D721Med (cell line): ENCODE measurements around the gene B4GALNT4.
A peak's percentile ranks its signal among the peaks of the same experiment; 100 is the strongest.
"Not testable (repeated sequence)": the region's sequence is repeated elsewhere in the genome, so short reads cannot be mapped to it uniquely, and the experiment has no call there.

Experiments
- DNase-seq: peaks from one replicate; pipeline ENCODE4 v3.0.0; 2011; ENCODE audit warnings: low spot score; ENCODE audit not compliant: insufficient read length
- FAIRE-seq: peaks from 2 replicates; lab custom pipeline; 2011; peaks lifted over from hg19 to GRCh38; lab: Jason Lieb, UNC
- TF ChIP-seq, protein P1 (sequence below): IDR thresholded peaks from 2 replicates; pipeline ENCODE4 v1.5.1; 2012; ENCODE audit warnings: mild to moderate bottlenecking, control low read depth; ENCODE audit not compliant: insufficient read depth; ENCODE audit errors: missing control alignments

B4GALNT4 gene

DNA sequence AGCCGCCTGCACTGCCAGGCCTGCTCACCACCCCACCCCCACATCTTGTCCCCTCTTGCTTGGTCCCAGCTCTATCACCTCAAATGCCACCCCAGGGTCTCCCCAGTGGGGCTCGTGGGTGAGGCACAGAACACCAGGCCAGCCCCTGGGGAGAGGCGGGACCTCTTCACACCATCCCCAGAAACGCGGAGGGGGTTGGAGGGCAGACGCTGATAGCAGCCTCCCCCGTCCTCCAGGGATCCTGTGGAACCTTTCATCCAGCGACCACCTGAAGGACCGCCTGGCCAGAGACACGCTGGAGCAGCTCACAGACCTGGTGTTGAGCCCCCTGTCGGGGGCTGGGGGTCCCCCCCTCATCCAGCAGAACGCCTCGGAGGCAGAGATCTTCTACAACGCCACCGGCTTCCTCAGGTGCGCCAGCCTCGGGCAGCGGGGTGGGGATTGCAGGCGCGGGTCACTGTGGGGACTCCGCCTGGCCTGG, 30.5 kb downstream of the B4GALNT4 start:
- DNase-seq (no peak), FAIRE-seq (no peak)
- TF ChIP-seq, protein P1, sequence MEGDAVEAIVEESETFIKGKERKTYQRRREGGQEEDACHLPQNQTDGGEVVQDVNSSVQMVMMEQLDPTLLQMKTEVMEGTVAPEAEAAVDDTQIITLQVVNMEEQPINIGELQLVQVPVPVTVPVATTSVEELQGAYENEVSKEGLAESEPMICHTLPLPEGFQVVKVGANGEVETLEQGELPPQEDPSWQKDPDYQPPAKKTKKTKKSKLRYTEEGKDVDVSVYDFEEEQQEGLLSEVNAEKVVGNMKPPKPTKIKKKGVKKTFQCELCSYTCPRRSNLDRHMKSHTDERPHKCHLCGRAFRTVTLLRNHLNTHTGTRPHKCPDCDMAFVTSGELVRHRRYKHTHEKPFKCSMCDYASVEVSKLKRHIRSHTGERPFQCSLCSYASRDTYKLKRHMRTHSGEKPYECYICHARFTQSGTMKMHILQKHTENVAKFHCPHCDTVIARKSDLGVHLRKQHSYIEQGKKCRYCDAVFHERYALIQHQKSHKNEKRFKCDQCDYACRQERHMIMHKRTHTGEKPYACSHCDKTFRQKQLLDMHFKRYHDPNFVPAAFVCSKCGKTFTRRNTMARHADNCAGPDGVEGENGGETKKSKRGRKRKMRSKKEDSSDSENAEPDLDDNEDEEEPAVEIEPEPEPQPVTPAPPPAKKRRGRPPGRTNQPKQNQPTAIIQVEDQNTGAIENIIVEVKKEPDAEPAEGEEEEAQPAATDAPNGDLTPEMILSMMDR: no peak

DNA sequence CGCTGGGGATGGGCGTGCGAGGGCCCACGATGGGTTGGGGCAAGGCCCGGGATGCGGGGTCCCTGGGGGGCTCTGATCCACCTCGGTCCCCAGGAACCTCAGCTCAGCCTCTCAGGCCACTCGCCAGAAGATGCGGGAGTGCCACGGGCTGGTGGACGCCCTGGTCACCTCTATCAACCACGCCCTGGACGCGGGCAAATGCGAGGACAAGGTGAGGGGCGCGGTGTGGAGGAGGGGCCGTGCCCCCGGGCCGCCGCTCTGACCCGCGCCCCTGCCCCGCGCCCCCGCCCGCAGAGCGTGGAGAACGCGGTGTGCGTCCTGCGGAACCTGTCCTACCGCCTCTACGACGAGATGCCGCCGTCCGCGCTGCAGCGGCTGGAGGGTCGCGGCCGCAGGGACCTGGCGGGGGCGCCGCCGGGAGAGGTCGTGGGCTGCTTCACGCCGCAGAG, 31.0 kb downstream of the B4GALNT4 start:
- FAIRE-seq: no peak
- TF ChIP-seq, protein P1: no peak
- DNase-seq: no peak

DNA sequence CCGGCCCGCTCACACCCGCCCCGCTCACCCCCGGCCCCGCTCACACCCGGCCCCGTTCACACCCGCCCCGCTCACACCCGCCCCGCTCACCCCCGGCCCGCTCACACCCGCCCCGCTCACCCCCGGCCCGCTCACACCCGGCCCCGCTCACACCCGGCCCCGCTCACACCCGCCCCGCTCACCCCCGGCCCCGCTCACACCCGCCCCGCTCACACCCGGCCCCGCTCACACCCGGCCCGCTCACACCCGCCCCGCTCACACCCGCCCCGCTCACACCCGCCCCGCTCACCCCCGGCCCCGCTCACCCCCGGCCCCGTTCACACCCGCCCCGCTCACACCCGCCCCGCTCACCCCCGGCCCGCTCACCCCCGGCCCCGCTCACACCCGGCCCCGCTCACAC, 31.9 kb downstream of the B4GALNT4 start:
- DNase-seq, FAIRE-seq: not testable (repeated sequence)

DNA sequence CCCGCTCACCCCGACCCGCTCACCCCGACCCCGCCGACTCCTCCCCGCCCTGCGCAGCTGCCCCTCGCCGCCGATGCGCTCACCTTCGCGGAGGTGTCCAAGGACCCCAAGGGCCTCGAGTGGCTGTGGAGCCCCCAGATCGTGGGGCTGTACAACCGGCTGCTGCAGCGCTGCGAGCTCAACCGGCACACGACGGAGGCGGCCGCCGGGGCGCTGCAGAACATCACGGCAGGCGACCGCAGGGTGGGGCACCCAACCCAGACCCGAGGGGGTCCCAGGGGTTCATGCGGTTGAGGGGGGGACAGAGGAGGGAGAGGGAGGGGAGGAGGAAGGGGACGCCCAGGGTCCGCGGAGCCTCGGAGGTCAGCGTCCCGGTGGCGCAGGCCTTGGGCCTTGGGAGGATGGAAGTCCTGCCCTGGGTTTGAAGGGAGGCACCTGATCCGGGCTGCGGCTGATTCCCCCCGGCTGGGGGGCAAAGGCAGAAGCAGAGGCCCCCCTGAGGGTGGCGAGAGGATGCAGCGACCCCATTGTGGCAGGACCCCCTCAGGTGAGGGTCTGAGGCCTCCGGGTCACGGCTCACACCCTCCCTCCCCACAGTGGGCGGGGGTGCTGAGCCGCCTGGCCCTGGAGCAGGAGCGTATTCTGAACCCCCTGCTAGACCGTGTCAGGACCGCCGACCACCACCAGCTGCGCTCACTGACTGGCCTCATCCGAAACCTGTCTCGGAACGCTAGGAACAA, 33.9 kb downstream of the B4GALNT4 start:
- TF ChIP-seq, protein P1: no peak
- DNase-seq (no peak), FAIRE-seq (no peak)

DNA sequence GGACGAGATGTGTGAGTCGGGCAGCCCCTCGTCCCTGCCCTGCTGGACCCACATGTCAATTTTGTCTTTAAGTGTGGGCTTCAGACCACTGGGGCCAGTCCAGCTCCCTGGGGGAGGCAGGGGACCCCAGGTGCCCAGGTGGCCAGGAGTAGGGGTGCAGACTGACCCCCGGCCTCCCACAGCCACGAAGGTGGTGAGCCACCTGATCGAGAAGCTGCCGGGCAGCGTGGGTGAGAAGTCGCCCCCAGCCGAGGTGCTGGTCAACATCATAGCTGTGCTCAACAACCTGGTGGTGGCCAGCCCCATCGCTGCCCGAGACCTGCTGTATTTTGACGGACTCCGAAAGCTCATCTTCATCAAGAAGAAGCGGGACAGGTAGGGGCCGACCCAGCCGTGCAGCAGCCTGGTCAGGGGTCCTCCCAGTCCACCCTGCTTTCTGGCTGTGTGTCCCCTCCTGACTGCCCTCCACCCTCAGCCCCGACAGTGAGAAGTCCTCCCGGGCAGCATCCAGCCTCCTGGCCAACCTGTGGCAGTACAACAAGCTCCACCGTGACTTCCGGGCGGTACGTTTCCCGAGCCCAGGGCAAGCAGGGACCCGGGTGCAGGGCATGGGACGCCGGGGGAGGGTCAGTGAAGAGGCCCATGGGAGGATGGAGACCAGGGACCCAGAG, 34.6 kb downstream of the B4GALNT4 start:
- TF ChIP-seq, protein P1: no peak
- DNase-seq (no peak), FAIRE-seq (no peak)

DNA sequence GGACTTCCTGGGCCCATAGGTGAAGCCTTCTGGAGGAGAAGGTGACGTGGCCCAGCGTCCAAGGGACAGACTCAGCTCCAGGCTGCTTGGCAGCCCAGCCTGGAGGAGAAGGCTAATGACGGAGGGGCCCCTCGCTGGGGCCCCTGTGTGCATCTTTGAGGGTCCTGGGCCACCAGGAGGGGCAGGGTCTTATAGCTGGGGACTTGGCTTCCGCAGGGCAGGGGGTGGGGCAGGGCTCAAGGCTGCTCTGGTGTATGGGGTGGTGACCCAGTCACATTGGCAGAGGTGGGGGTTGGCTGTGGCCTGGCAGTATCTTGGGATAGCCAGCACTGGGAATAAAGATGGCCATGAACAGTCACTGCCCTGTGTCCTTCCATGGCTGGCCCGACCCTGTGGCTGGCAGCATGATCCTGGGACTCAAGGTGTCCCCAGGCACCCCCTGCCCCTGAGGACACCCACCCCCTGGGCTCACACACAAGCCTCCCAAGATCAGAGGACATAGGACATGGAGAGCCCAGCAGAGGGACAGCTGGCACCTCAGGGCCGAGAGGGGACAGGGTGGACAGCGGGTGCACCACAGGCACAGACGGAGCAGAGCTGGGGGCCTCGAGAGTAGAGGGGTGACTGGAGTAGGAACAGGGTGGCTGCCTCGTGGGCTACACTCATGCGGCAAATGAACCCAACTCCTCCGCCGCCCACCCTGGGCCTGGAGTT, 35.4 kb downstream of the B4GALNT4 start:
- TF ChIP-seq, protein P1: no peak
- DNase-seq (no peak), FAIRE-seq (no peak)

DNA sequence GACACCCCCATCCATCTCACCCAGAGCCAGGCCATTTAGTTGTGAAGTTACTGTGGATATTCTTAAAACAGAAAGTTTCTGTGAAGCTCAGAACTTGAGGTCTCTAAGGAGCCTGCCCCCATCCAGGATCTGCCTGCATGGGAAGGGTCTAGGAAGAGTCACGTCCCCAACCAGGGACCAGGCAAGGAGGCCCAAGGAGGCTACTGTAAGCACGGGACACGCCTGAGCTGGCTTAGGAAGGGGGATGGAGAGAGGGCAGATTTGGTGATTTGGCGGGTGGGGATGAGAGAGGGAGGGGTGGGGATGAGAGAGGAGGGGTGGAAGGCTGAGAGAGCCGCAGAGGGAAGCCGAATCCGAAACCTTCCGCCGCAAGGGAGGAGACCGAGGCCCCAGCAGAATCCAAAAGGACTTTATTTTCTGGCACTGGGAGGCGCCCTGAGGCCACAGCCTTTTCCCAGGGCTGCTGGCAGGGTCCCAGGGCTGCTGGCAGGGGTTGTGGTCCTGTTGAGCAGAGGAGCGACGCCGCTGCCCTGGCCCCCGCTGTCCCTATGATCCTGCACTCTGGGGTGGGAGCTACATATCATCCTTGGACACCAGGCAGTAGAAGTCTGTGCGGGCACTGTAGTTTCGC, 36.1 kb downstream of the B4GALNT4 start:
- FAIRE-seq (no peak), DNase-seq (no peak)
- TF ChIP-seq, protein P1: peak; percentile 12
